ENCODE results near the gene CEACAM16.

CEACAM16 gene

DNA sequence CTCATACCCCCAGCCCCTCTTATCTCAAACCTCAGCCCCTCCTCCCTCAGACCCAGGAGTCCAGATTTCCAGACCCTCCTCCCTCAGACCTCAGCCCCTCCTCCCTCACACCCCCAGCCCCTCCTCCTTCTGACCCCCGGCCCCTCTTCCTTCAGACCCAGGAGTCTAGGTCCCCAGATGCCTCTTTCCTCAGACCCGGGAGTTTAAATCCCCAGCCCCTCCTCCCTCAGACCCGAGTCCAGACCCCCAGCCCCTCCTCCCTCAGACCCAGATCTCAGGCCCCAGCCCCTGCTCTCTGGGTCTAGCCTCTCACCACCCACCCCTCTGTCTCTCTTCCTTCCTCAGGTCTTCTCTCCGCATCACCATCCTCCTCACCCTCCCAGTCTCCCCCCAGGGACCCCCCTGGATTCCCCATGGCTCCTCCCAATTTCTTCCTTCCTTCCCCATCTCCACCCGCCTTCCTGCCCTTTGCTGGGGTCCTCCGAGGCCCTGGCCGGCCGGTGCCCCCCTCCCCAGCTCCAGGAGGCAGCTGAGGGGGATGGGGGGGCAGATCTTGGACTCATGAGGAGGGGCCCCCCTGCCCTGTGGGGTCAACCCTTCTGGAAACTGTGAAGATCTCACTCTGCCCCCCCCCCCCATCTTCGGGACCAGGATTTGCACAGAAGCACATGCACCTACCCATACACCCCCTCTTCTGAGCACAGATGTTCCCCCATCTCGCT lies 60.3 kb downstream of the CEACAM16 start:
- TF ChIP-seq, protein P1, sequence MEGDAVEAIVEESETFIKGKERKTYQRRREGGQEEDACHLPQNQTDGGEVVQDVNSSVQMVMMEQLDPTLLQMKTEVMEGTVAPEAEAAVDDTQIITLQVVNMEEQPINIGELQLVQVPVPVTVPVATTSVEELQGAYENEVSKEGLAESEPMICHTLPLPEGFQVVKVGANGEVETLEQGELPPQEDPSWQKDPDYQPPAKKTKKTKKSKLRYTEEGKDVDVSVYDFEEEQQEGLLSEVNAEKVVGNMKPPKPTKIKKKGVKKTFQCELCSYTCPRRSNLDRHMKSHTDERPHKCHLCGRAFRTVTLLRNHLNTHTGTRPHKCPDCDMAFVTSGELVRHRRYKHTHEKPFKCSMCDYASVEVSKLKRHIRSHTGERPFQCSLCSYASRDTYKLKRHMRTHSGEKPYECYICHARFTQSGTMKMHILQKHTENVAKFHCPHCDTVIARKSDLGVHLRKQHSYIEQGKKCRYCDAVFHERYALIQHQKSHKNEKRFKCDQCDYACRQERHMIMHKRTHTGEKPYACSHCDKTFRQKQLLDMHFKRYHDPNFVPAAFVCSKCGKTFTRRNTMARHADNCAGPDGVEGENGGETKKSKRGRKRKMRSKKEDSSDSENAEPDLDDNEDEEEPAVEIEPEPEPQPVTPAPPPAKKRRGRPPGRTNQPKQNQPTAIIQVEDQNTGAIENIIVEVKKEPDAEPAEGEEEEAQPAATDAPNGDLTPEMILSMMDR (IDR thresholded peaks at IDR 0.05; ENCODE audit: low read depth, low read length, missing control alignments) = no peak
- H3K4me3 ChIP-seq (replicated peaks; ENCODE audit: low read depth, low read length) = no peak overlapping the region
- no peak for DNase-seq (ENCODE audit: extremely low read depth, low read depth)
